Measurements from ENCODE around the gene SNTN.

DNA sequence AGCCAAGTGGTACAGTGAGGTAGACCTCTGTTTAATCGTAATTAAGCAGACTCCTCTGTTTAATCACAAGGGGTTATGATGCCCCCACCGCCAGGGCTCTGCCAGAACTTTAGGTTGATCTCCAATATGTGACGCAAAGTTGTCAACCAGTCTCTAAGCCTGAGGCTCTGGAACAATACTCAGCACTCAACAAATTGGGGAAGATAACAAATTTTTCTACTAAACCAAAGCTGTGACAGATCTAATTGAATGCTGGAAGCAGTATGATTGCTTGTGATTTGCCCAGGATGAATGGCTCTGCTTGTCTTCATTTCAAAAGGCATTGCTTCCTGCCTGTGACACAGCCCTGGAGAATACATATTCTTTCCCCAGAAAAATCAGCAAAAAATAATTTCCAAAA lies 57.1 kb downstream of the SNTN start:
- TF ChIP-seq POLR2A (IDR thresholded peaks at IDR 0.05; ENCODE audit: extremely low read depth, insufficient read length) (no peak), MYC (IDR thresholded peaks at IDR 0.05; ENCODE audit: low read depth, low read length) (no peak)
- TF ChIP-seq, protein P1, sequence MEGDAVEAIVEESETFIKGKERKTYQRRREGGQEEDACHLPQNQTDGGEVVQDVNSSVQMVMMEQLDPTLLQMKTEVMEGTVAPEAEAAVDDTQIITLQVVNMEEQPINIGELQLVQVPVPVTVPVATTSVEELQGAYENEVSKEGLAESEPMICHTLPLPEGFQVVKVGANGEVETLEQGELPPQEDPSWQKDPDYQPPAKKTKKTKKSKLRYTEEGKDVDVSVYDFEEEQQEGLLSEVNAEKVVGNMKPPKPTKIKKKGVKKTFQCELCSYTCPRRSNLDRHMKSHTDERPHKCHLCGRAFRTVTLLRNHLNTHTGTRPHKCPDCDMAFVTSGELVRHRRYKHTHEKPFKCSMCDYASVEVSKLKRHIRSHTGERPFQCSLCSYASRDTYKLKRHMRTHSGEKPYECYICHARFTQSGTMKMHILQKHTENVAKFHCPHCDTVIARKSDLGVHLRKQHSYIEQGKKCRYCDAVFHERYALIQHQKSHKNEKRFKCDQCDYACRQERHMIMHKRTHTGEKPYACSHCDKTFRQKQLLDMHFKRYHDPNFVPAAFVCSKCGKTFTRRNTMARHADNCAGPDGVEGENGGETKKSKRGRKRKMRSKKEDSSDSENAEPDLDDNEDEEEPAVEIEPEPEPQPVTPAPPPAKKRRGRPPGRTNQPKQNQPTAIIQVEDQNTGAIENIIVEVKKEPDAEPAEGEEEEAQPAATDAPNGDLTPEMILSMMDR (IDR thresholded peaks at IDR 0.05; ENCODE audit: low read depth, low read length), result no peak
- TF ChIP-seq, protein P2, sequence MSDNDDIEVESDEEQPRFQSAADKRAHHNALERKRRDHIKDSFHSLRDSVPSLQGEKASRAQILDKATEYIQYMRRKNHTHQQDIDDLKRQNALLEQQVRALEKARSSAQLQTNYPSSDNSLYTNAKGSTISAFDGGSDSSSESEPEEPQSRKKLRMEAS (IDR thresholded peaks at IDR 0.05; ENCODE audit: low read depth, low read length), result no peak
